CD4-positive, alpha-beta T cell treated with Interleukin-4 for 1 hour (primary cell): ENCODE measurements around the gene TAS2R3.
"Not testable (repeated sequence)": the region's sequence is repeated elsewhere in the genome, so short reads cannot be mapped to it uniquely, and the experiment has no call there.

Experiments
- DNase-seq, 2 donors: peaks; one replicate each; pipeline ENCODE4 v3.0.0-alpha.2; 2020 to 2022

Gene TAS2R3, protein sequence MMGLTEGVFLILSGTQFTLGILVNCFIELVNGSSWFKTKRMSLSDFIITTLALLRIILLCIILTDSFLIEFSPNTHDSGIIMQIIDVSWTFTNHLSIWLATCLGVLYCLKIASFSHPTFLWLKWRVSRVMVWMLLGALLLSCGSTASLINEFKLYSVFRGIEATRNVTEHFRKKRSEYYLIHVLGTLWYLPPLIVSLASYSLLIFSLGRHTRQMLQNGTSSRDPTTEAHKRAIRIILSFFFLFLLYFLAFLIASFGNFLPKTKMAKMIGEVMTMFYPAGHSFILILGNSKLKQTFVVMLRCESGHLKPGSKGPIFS

DNA sequence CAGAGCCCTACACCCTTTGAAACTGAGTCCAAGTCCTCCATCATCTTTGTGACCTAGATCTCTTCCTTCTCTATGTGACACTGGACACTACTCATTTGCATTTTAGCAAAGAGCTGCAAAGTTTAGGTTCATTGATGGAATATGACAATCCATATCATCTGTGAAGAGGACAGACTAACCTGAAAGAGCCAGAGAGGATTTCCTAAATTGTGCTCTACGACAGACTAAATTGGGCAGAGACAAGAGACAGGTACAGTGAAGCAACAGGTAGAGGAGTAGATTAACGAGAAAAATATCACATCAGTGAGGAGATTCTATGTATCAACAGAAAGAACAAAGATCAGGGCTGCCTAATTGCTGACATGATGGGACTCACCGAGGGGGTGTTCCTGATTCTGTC is at the start of gene TAS2R3:
Gene TAS2R3, plus strand, starts transcription at position 301 of the 400 bp plus-strand sequence. Its CDS starts 62 bp downstream, at position 363.
- DNase-seq, result no peak

DNA sequence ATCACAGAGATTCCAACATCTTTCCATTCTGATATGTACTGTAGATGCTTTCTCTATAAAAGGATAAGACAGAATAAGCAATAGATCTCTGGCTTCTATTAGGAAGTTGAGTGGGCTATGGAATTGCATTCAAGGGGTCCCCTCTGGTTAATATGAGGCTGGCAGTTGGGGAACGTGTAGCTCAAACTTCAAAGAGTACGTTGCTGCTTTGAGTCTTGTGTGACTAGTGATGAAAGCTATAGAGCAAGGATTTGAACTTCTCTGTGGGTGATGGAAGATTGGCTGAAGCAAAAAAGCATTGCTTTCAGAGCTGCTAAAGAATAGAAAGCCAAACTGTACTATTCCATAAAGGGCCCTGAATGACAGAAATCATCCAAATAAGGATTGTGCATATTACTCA is 49.3 kb upstream of the TAS2R3 start:
- no peak for DNase-seq

DNA sequence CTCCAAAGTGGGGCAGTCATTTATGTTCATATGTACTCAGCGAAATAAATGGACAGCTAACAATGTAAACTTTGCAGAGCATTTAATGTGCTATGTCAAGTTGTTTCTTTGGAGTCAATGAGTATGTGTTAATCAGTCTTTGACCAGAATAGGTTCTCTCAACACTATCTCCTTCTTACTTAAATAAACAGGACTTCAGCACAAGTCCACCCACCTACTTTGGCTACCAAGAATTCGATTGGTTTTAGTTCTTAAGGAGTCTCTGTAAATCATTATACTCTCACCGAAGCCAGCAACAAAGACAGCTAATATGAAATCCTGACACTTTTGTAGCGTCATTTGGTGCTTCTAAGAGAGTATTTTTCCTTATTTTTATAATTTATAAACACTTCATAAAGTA is 48.9 kb upstream of the TAS2R3 start:
- no peak for DNase-seq

DNA sequence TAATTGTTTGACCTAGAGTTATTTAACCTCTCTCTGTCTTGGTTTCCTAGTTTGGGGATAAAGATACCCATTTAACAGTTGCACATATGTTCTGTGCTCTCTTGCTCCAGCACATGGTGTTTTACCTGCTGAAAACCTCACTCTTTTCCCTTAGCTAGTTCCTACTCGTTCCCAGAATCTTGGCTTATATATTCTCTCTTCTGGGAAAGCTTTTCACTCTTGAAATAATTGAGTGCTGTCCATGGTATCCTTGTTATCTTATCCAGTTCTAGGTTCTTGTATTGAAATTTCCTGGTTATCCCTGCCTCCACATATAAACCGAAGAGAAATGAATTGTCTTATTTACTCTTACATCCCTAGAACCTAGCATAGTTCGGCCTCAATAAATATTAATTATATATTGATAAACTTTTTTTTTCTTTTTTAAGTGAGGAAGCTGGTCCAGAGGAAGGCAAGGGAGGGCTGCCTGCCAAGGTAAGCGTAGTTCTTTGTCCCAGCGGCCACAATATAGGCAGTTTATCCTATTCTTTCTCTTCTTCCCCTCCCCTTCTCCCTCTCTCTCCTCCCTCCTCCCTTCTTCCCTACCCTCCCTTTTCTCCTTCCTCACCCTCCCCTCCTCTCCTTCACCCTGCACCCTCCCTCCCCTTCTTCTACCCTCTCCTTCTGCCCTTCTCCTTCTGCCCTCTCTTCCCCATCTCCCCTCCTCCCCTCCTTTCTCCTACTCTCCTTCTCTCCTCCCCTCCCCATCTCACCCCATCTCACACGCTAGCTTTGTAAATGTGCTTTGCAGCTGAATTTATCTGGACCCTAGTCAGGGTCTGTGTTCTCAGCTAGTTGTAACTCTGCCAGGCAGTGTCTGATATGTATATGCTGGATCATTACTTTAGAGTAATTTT is 47.9 kb upstream of the TAS2R3 start:
- DNase-seq, result no peak

- no peak for DNase-seq
Measured at GRCh38 chr7:141717450-141717849, 46.4 kb upstream of the TAS2R3 start.

DNA sequence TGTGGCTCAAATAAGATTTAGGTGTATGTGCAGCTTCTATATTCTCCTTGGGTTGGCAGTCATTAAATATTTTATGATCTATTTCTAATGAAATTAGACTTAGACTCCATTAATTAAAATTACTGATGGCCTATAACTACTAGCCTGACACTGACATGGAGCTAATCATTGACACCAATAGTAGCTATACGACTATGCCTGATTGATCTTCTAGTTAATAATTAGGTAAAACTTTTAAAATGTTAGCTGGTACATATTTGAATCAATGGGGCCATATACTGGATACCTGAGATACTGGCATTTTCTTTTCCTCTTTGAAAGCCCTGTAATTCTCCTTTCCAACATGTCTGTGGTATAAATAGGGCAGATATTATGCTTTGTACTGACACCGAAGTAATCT is 41.4 kb upstream of the TAS2R3 start:
- no peak for DNase-seq

GRCh38 chr7:141729020-141729419 is 34.9 kb upstream of the TAS2R3 start:
- DNase-seq, result no peak

DNA sequence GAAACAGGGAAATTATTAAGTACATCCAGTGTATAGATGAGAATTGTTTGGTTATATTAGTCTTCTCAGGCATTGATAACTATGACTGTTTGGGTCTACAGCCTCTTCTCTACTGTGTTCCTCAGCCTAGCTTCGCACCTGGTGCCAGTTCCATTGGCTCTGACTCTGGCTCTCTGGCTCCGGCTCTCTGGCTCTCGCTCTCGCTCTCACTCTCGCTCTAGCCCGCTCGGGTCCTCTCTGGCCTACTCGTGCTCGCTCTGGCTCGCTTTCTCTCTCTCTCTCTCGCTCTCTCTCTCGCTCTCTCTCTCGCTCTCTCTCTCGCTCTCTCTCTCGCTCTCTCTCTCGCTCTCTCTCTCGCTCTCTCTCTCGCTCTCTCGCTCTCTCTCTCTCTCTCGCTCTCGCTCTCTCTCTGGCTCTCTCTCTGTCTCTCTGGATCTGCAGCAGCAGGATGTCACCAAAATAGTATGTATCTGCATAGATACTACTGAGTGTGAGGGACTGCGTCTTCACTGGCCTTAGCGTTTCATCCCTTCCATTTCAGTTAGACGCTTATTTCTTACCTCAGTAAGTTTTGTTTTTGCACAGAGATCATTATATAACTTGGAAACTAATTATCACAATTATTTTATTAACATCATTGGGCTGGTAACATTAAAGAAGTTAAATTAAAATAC is 32.3 kb upstream of the TAS2R3 start:
- no peak for DNase-seq

DNA sequence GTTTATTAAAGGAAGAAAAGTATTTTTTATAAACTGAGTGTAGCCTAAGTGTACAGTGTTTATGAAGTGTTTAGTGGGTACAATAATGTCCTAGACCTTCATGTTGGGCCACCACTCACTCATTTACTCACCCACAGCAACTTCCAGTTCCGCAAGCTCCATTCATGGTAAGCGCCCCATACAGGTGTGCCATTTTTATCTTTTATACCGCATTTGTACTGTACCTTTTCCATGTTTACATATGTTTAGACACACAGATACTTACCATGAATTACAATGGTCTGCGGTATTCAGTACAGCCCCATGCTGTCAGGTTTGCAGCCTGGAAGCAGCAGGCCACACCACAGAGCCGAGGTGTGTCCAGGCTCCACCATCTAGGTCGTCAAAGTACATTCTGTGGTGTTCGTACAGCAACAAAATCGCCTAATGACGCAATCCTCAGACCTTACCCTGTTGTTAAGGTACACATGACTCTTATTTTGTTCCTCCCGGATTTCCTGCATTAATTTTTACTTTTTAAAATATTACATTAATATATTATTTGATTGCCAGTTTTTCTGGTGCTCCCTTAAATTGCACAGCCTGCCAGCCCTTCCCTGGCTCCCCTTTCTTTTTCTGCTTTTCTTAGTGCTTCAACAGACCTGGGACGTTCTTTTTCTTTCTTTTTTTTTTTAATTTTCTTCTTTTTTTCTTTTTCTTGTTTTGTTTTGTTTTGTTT is 26.6 kb upstream of the TAS2R3 start:
- peak; percentile 20 to 39 for DNase-seq

DNA sequence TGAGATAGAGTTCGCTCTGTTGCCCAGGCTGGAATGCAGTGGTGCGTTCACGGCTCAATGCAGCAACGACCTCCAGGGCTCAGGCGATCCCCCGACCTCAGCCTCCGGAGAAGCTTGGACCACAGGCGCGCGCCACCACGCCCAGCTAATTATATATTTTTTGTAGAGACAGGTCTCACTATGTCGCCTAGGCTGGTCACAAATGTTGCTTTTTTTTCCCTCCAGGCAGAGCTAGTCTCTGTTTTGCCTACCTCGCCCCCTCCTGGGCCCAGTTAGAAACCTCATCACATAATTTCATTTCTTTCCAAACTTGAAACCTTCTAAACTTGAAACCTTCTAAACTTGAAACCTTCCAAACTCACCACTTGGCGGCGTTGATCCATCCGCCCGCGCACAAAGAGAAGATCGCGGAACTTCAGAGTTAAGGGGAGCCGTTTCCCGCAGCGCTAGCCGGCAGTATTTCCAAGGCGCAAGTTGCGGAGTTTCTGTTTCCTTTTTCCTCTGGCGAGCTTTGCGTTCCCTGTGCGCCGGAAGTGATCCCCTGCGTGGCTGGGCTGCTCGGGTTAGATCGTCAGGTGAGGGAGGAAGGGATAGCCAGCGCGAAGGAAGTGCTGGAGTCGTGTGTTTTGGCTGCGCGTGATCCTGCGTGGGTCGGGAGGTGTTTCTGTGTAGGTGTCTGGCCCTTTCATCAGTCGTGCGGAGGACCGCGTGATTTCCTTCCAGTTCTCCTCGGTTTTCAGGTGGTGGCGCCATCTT is 25.9 kb upstream of the TAS2R3 start, which contains the start of gene SSBP1:
Gene SSBP1, plus strand, starts transcription at position 523 of the 756 bp plus-strand sequence. CDS start 809 bp downstream, outside the sequence.
- peak; percentile 93 to 95 for DNase-seq

GRCh38 chr7:141738592-141739013 is 25.3 kb upstream of the TAS2R3 start:
- DNase-seq, result no peak

DNA sequence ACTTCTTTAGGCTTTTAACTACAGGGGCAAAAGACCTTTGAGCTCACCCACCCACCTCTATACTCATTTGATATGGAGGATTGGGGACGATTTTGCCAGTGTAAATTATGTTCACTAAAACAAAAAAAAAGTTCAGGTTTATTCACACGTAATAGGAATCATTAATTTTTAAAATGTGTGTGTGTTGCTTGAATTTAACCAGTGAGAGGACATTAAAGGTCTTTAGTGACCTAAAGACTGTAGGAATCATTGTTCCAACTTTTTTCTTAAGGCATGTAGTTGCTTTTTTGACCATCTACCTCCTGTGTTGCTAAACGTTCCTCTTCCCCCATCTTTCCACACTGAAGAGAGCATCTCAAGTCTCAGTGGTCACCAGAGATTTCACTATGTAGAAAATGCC is 24.6 kb upstream of the TAS2R3 start:
- DNase-seq, result no peak

DNA sequence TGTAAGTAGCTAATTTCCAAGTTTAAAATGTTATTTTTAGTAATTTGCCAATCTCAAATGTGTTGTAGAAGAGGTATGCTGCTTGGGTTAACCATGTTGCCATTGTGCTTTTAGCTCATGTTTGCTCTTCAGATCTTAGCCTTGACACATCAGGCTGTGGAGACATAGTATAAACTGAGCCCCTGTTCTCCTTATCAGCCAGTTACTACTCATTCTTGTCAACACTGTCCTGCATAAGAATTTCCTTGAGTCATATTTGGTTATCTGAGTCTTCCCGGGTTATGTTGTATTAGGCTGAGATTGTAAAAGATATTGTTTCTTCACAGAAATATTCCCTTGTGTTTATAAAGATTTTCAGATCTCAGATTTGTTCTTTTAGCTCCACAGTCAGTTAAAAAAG is 21.7 kb upstream of the TAS2R3 start:
- no peak for DNase-seq

- no peak for DNase-seq
Measured at GRCh38 chr7:141744131-141744530, 19.8 kb upstream of the TAS2R3 start.

GRCh38 chr7:141748396-141748795 is 15.5 kb upstream of the TAS2R3 start:
- no peak for DNase-seq

DNA sequence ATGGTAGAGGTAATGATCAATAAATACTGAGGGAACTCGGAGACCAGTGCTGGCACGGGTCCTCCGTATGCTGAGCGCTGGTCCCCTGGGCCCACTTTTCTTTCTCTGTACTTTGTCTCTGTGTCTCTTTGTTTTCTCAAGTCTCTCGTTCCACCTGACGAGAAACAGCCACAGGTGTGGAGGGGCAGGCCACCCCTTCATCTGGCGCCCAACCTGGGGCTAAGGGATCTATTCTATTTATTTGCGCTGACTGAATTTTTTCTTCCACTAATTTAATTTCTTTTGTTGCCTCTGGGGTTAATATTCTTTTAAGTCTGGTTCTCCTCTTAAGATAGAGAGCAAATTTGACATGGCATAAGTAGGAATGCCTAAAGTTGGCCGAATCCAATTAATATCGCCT is 12.0 kb upstream of the TAS2R3 start:
- not testable (repeated sequence) for DNase-seq

DNA sequence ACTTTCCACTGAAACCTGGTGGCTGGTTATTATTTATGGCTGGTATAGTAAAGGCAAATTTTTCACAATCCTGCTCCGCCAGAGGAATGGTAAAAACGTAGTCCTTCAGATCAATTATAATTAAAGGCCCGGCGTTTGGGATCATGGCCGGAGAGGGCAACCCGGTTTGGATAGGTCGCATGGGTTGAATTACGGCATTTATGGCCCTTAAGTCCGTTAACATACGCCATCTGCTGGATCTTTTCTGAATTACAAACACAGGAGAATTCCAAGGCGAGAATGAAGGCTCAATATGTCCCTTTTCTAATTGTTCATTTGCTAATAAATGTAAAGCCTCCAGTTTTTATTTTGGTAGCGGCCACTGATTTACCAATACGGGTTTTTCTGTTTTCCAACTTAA is 11.3 kb upstream of the TAS2R3 start:
- DNase-seq, result no peak

DNA sequence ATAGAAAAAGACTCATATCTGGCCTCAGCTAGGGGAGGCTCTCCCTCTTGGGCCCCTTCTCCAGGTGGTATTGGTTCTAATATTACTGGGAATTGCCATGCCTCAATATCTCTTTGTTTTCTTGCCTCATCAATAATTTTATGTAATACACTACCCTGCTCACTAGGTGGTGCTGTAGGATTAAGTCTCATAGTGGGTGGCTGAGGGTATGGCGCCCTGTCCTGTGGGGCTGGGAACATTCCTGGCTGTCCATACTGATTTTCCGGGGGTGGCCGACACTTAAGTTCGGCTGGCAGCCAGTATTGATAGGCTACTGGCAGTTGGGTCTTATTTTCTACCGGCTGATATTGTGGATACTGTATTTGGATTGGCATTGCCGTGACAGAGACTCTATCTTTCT is 9.0 kb upstream of the TAS2R3 start:
- DNase-seq, result peak in 1 of 2 donors; percentile 19

DNA sequence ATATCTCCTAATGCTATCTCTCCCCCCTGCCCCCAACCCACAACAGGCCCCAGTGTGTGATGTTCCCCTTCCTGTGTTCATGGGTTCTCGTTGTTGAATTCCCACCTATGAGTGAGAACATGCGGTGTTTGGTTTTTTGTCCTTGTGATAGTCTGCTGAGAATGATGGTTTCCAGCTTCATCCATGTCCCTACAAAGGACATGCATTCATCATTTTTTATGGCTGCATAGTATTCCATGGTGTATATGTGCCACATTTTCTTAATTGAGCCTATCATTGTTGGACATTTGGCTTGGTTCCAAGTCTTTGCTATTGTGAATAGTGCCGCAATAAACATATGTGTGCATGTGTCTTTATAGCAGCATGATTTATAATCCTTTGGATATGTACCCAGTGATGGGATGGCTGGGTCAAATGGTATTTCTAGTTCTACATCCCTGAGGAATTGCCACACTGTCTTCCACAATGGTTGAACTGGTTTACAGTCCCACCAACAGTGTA is 6.2 kb downstream of the TAS2R3 start:
- not testable (repeated sequence) for DNase-seq

GRCh38 chr7:141776374-141776773 is 12.5 kb downstream of the TAS2R3 start, which contains the start of gene TAS2R4:
Gene TAS2R4 (plus strand): TSS chr7:141776674. CDS start chr7:141778489, 1,815 bp downstream.
- no peak for DNase-seq
